HUDEP-2 (cell line): ENCODE measurements around the gene ABCA4.
A peak's percentile ranks its signal among the peaks of the same experiment; 100 is the strongest.

ENCODE experiments used
- DNase-seq, 76 experiments: peaks; one replicate each; lab custom pipeline; 2025; ENCODE audit not compliant: unreplicated experiment in 76 of 76; lab: John Stamatoyannopoulos, UW

Gene ABCA4

GRCh38 chr1:94084547-94084946, 36.4 kb downstream of the ABCA4 start:
- DNase-seq: no peak

- DNase-seq: no peak
These were observed 36.9 kb downstream of the ABCA4 start for GRCh38 chr1:94084085-94084484.

- DNase-seq: no peak
These were observed 37.3 kb downstream of the ABCA4 start for GRCh38 chr1:94083681-94084080.

- DNase-seq: no peak
These were observed 39.2 kb downstream of the ABCA4 start for GRCh38 chr1:94081566-94082344.

- DNase-seq: no peak
These were observed 41.0 kb downstream of the ABCA4 start for GRCh38 chr1:94079989-94080388.

- DNase-seq: no peak
These were observed 41.6 kb downstream of the ABCA4 start for GRCh38 chr1:94079080-94079940.

GRCh38 chr1:94072840-94073522, 48.0 kb downstream of the ABCA4 start:
- DNase-seq: no peak

GRCh38 chr1:94071976-94072375, 49.0 kb downstream of the ABCA4 start:
- no peak for DNase-seq

- no peak for DNase-seq
These were observed 49.6 kb downstream of the ABCA4 start for GRCh38 chr1:94071391-94071790.

- no peak for DNase-seq
These were observed 50.1 kb downstream of the ABCA4 start for GRCh38 chr1:94070865-94071264.

GRCh38 chr1:94069919-94070285, 51.0 kb downstream of the ABCA4 start:
- no peak for DNase-seq

GRCh38 chr1:94068999-94069918, 51.7 kb downstream of the ABCA4 start:
- DNase-seq: no peak

GRCh38 chr1:94068096-94068998, 52.6 kb downstream of the ABCA4 start:
- no peak for DNase-seq

GRCh38 chr1:94067196-94067595, 53.8 kb downstream of the ABCA4 start:
- DNase-seq: no peak

- peak in 1 of 76 experiments; percentile 4 for DNase-seq
These were observed 57.6 kb downstream of the ABCA4 start for GRCh38 chr1:94063379-94063778.

GRCh38 chr1:94061513-94062443, 59.2 kb downstream of the ABCA4 start:
- peak in 27 of 76 experiments; percentile 1 to 43 (median 21) for DNase-seq

- DNase-seq: no peak
These were observed 60.2 kb downstream of the ABCA4 start for GRCh38 chr1:94060720-94061119.

- DNase-seq: no peak
These were observed 62.2 kb downstream of the ABCA4 start for GRCh38 chr1:94058766-94059165.
